Activated naive CD4-positive, alpha-beta T cell treated with anti-CD3 and anti-CD28 coated beads, Interleukin-2, amount 10 ng/mL, durations not matched to agents 7 days and 5 days (primary cell): ENCODE results near the gene RBMS3.

Source experiments
- CTCF ChIA-PET: fragments of 350-600 bp; sonication (Branson Sonifier 250); formaldehyde crosslinking; loops from one replicate; lab custom pipeline; 2021; ENCODE audit warnings: antibody characterized with exemption; lab: Charles Lee
- DNase-seq: peaks from one replicate; pipeline ENCODE4 v3.0.0-alpha.2; 2020
- H3K27ac Mint-ChIP-seq: one replicate; pipeline ENCODE4 v1.8.0; 2021; ENCODE audit warnings: mild to moderate bottlenecking, moderate library complexity, mixed read lengths
- H3K27me3 Mint-ChIP-seq: one replicate; pipeline ENCODE4 v1.8.0; 2021; ENCODE audit warnings: mild to moderate bottlenecking, mixed read lengths
- H3K36me3 Mint-ChIP-seq: one replicate; pipeline ENCODE4 v1.8.0; 2021; ENCODE audit warnings: mixed read lengths
- H3K4me1 Mint-ChIP-seq: one replicate; pipeline ENCODE4 v1.8.0; 2021; ENCODE audit warnings: mixed read lengths
- H3K4me3 Mint-ChIP-seq: one replicate; pipeline ENCODE4 v1.8.0; 2021; ENCODE audit warnings: mild to moderate bottlenecking, moderate library complexity, mixed read lengths
- H3K9me3 Mint-ChIP-seq: one replicate; pipeline ENCODE4 v1.8.0; 2021; ENCODE audit warnings: mixed read lengths

Gene RBMS3

GRCh38 chr3:29859726-29860270, 578.9 kb downstream of the RBMS3 start:
- Mint-ChIP-seq H3K4me1 (no peaks in the 10 kb centered on the region), H3K27me3 (peaks cover 3% of the 10 kb centered on the region), H3K36me3 (no peaks in the 10 kb centered on the region), H3K27ac (no peak overlapping the region), H3K9me3 (no peaks in the 10 kb centered on the region), H3K4me3 (no peak overlapping the region)
- DNase-seq: no peak
- CTCF ChIA-PET: no interaction called here

GRCh38 chr3:29864809-29865208, 583.9 kb downstream of the RBMS3 start:
- DNase-seq: no peak
- peaks cover 3% of the 10 kb centered on the region for H3K27me3 Mint-ChIP-seq
- H3K9me3 Mint-ChIP-seq: no peaks in the 10 kb centered on the region
- no peak overlapping the region for H3K4me3 Mint-ChIP-seq
- CTCF ChIA-PET: no interaction called here
- no peak overlapping the region for H3K27ac Mint-ChIP-seq
- H3K4me1 Mint-ChIP-seq: no peaks in the 10 kb centered on the region
- H3K36me3 Mint-ChIP-seq: no peaks in the 10 kb centered on the region

- H3K27ac Mint-ChIP-seq: no peak overlapping the region
- H3K36me3 Mint-ChIP-seq: no peaks in the 10 kb centered on the region
- no peaks in the 10 kb centered on the region for H3K9me3 Mint-ChIP-seq
- H3K4me1 Mint-ChIP-seq: no peaks in the 10 kb centered on the region
- H3K27me3 Mint-ChIP-seq: no peaks in the 10 kb centered on the region
- CTCF ChIA-PET: no interaction called here
- no peak overlapping the region for H3K4me3 Mint-ChIP-seq
- DNase-seq: no peak
Measured at GRCh38 chr3:29868543-29869101, 587.8 kb downstream of the RBMS3 start.

- Mint-ChIP-seq H3K4me1 (no peaks in the 10 kb centered on the region), H3K36me3 (no peaks in the 10 kb centered on the region), H3K9me3 (no peaks in the 10 kb centered on the region), H3K27me3 (no peaks in the 10 kb centered on the region), H3K27ac (no peak overlapping the region), H3K4me3 (no peak overlapping the region)
- no peak for DNase-seq
- CTCF ChIA-PET: no interaction called here
Measured at GRCh38 chr3:29870136-29870535, 589.3 kb downstream of the RBMS3 start.

GRCh38 chr3:29871087-29871486, 590.2 kb downstream of the RBMS3 start:
- H3K9me3 Mint-ChIP-seq: no peaks in the 10 kb centered on the region
- H3K4me1 Mint-ChIP-seq: no peaks in the 10 kb centered on the region
- DNase-seq: no peak
- H3K4me3 Mint-ChIP-seq: no peak overlapping the region
- CTCF ChIA-PET: no interaction called here
- no peak overlapping the region for H3K27ac Mint-ChIP-seq
- H3K27me3 Mint-ChIP-seq: no peaks in the 10 kb centered on the region
- no peaks in the 10 kb centered on the region for H3K36me3 Mint-ChIP-seq

GRCh38 chr3:29880809-29881208, 599.9 kb downstream of the RBMS3 start:
- Mint-ChIP-seq H3K4me1 (no peaks in the 10 kb centered on the region), H3K4me3 (no peak overlapping the region), H3K27me3 (no peaks in the 10 kb centered on the region), H3K36me3 (no peaks in the 10 kb centered on the region), H3K9me3 (no peaks in the 10 kb centered on the region), H3K27ac (no peak overlapping the region)
- DNase-seq: no peak
- CTCF ChIA-PET: no interaction called here

- CTCF ChIA-PET: no interaction called here
- Mint-ChIP-seq H3K4me1 (no peaks in the 10 kb centered on the region), H3K27me3 (no peaks in the 10 kb centered on the region), H3K9me3 (no peaks in the 10 kb centered on the region), H3K36me3 (no peaks in the 10 kb centered on the region), H3K27ac (no peak overlapping the region), H3K4me3 (no peak overlapping the region)
- no peak for DNase-seq
Measured at GRCh38 chr3:29887451-29887850, 606.6 kb downstream of the RBMS3 start.

GRCh38 chr3:29889215-29889614, 608.3 kb downstream of the RBMS3 start:
- H3K27ac Mint-ChIP-seq: no peak overlapping the region
- H3K9me3 Mint-ChIP-seq: no peaks in the 10 kb centered on the region
- CTCF ChIA-PET: no interaction called here
- no peak overlapping the region for H3K4me3 Mint-ChIP-seq
- H3K36me3 Mint-ChIP-seq: no peaks in the 10 kb centered on the region
- no peak for DNase-seq
- no peaks in the 10 kb centered on the region for H3K4me1 Mint-ChIP-seq
- H3K27me3 Mint-ChIP-seq: no peaks in the 10 kb centered on the region

- H3K9me3 Mint-ChIP-seq: no peaks in the 10 kb centered on the region
- H3K36me3 Mint-ChIP-seq: no peaks in the 10 kb centered on the region
- no peaks in the 10 kb centered on the region for H3K4me1 Mint-ChIP-seq
- H3K4me3 Mint-ChIP-seq: no peak overlapping the region
- no peaks in the 10 kb centered on the region for H3K27me3 Mint-ChIP-seq
- DNase-seq: no peak
- H3K27ac Mint-ChIP-seq: no peak overlapping the region
- CTCF ChIA-PET: no interaction called here
Measured at GRCh38 chr3:29890801-29891200, 609.9 kb downstream of the RBMS3 start.

- H3K27ac Mint-ChIP-seq: no peak overlapping the region
- H3K4me3 Mint-ChIP-seq: no peak overlapping the region
- no peak for DNase-seq
- no peaks in the 10 kb centered on the region for H3K36me3 Mint-ChIP-seq
- CTCF ChIA-PET: no interaction called here
- no peaks in the 10 kb centered on the region for H3K9me3 Mint-ChIP-seq
- no peaks in the 10 kb centered on the region for H3K27me3 Mint-ChIP-seq
- no peaks in the 10 kb centered on the region for H3K4me1 Mint-ChIP-seq
Measured at GRCh38 chr3:29892976-29893554, 612.2 kb downstream of the RBMS3 start.

GRCh38 chr3:29896856-29897255, 616.0 kb downstream of the RBMS3 start:
- no peak for DNase-seq
- no peaks in the 10 kb centered on the region for H3K27me3 Mint-ChIP-seq
- H3K36me3 Mint-ChIP-seq: no peaks in the 10 kb centered on the region
- CTCF ChIA-PET: no interaction called here
- H3K27ac Mint-ChIP-seq: no peak overlapping the region
- H3K4me3 Mint-ChIP-seq: no peak overlapping the region
- H3K9me3 Mint-ChIP-seq: no peaks in the 10 kb centered on the region
- no peaks in the 10 kb centered on the region for H3K4me1 Mint-ChIP-seq

- H3K27me3 Mint-ChIP-seq: no peaks in the 10 kb centered on the region
- no peaks in the 10 kb centered on the region for H3K4me1 Mint-ChIP-seq
- no peak overlapping the region for H3K27ac Mint-ChIP-seq
- no peak overlapping the region for H3K4me3 Mint-ChIP-seq
- CTCF ChIA-PET: no interaction called here
- H3K9me3 Mint-ChIP-seq: no peaks in the 10 kb centered on the region
- DNase-seq: no peak
- no peaks in the 10 kb centered on the region for H3K36me3 Mint-ChIP-seq
Measured at GRCh38 chr3:29898171-29898965, 617.5 kb downstream of the RBMS3 start.

- Mint-ChIP-seq H3K27ac (no peak overlapping the region), H3K9me3 (no peaks in the 10 kb centered on the region), H3K36me3 (no peaks in the 10 kb centered on the region), H3K27me3 (no peaks in the 10 kb centered on the region), H3K4me3 (no peak overlapping the region), H3K4me1 (no peaks in the 10 kb centered on the region)
- CTCF ChIA-PET: no interaction called here
- no peak for DNase-seq
Measured at GRCh38 chr3:29899021-29899420, 618.1 kb downstream of the RBMS3 start.

GRCh38 chr3:29901097-29901496, 620.2 kb downstream of the RBMS3 start:
- Mint-ChIP-seq H3K4me3 (no peak overlapping the region), H3K9me3 (no peaks in the 10 kb centered on the region), H3K27ac (no peak overlapping the region), H3K36me3 (no peaks in the 10 kb centered on the region), H3K27me3 (no peaks in the 10 kb centered on the region), H3K4me1 (no peaks in the 10 kb centered on the region)
- CTCF ChIA-PET: interaction anchor here (0.6 kb wide), 1 partner anchor 128 kb away, joined by 3 read pairs; no protein-coding TSS in a partner anchor
- no peak for DNase-seq

- Mint-ChIP-seq H3K9me3 (no peaks in the 10 kb centered on the region), H3K4me3 (no peak overlapping the region), H3K27ac (no peak overlapping the region), H3K27me3 (no peaks in the 10 kb centered on the region), H3K4me1 (no peaks in the 10 kb centered on the region), H3K36me3 (no peaks in the 10 kb centered on the region)
- DNase-seq: no peak
- CTCF ChIA-PET: no interaction called here
Measured at GRCh38 chr3:29903600-29903999, 622.7 kb downstream of the RBMS3 start.
